Measurements from ENCODE around the gene LHFPL6.

LHFPL6 gene

DNA sequence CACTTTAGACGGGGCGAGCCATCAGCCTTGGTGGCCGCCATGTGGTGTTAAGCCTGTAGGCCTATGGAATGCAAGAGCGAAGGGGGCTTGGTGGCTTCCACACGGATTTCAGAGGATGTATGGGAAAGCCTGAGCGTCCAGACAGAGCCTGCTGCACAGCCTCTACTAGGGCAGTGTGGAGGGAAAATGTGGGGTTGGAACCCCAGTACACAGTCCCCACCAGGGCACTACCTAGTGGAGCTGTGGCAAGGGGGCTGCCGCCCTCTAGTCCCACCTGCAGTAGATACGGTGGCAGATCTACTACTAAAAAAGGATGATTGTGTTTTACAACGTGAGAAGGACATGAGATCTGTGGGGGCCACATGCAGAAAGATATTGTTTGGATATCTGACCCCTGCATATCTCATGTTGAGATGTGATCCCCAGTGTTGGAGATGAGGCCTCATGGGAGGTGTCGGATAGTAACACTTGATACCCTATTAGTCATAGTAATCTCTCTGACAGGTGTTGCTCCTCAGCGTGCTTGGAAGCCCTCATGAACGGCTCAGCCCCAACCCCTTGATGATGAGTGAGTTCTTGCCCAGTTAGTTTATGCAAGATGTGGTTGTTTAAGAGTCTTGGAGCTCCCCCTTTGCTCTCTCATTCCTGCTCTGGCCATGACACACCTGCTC lies 45.6 kb downstream of the LHFPL6 start:
- no peak for DNase-seq (ENCODE audit: low read depth in 2 of 3, low spot score in 1 of 3)

DNA sequence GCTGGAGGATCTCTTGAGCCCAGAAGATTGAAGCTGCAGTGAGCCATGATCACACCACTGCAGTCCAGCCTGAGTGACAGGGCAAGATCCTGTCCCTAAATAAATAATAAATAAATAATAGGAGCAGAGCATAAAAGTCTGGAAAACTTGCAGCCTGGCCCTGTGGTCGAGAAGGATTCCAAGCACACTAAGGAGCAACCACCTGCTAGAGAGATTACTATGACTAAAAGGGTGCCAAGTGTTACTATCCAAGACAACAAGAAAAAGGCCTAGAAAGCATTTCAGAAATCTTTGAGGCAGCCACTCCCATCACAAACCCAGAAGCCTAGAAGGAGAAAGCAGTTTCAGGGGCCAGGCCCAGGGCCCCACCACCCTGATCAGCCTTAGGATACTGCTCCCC lies 46.1 kb downstream of the LHFPL6 start:
- no peak for DNase-seq (ENCODE audit: low read depth in 2 of 3, low spot score in 1 of 3)

DNA sequence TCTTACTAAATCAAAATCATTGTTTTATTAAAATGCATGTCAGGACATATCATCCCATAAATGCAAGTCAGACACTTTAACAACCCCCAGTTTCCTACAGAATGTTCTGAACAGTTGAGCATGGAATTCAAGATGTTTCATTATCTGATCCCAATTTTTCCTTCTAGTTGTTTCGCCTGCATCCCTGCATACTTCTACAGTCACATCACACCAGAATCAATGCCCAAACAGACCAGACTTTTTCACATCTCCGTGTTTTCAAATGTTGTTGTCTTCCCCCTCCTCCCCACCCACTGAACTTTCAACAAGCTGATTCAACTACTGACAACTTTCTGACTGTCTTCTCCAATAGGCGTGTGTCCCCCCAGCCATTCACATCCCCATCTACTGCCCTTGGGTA lies 48.6 kb downstream of the LHFPL6 start:
- no peak for DNase-seq (ENCODE audit: low read depth in 2 of 3, low spot score in 1 of 3)

DNA sequence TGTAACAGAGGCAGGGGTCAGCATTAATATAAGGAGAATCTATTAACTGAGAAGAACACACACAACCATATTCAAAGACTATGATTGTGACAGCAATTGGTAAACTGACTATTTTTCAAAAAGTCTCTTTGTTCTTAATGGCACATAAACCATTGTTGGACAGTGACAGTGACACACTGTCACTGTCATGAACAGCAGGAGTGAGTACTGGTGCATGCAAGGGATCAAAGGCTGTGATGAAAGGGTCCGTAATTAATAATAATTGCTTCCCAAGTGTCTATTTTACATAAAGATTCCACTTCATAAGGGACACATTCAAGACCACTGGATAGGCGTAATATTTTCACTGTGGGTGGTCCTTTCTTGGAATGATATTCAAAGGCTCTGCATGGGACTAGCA lies 50.7 kb downstream of the LHFPL6 start:
- DNase-seq (ENCODE audit: low read depth in 2 of 3, low spot score in 1 of 3), result no peak

DNA sequence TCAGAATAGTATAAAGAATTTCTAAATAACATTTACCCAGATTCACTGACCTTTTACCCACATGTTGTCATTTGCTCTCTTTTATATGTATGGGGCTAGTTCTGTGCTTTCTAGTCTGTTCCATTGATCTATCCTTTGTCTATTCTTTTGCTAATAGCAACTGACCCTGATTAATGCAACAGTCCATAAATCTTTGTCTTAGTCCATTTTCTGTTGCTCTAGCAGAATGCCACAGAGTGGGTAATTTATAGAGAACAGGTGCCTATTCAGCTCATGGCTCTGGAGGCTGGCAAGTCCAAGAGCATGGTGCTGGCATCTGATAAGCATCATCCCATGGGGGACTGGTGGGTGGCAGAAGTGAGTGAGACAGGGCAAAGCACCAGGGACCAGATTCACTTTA lies 52.1 kb downstream of the LHFPL6 start:
- DNase-seq (ENCODE audit: low read depth in 2 of 3, low spot score in 1 of 3), result no peak

DNA sequence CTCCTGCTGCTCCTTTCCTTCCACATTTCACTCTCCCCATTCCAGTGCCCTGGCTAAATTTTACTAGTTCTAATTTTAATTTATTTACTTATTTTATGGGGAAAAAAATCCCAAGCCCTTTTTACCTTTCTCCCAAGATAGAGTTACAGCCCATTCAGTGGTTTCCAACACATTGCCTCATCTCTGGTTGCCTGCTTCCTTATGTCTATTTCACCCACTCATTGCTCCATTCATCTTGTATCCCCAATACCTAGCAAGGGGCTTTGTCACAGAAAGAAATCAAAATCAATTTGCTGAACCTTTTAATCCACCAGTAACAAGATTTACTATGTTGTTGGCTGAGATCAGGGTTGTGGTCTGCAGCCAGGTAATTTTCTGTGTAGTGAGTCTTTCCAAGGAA lies 55.9 kb downstream of the LHFPL6 start:
- DNase-seq (ENCODE audit: low read depth in 2 of 3, low spot score in 1 of 3), result no peak

DNA sequence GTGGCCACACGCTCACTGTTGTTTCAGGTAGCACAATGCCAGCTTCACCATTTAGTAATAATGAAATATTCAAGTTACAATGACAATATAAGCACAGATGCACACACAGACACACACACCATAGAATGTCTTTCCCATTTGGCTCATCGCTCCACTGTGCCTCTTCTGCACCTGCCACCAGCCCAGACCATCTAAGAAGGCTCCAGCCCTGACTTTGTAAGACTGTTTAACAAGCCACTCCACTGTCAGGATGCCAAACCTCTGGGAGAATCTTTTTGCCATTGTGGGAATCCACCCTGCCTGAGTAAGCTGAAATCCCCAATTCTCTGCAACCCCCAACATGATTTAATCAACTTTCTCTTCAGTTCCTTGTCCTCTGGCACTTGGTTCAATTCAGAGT lies 60.6 kb downstream of the LHFPL6 start:
- no peak for DNase-seq (ENCODE audit: low read depth in 2 of 3, low spot score in 1 of 3)

DNA sequence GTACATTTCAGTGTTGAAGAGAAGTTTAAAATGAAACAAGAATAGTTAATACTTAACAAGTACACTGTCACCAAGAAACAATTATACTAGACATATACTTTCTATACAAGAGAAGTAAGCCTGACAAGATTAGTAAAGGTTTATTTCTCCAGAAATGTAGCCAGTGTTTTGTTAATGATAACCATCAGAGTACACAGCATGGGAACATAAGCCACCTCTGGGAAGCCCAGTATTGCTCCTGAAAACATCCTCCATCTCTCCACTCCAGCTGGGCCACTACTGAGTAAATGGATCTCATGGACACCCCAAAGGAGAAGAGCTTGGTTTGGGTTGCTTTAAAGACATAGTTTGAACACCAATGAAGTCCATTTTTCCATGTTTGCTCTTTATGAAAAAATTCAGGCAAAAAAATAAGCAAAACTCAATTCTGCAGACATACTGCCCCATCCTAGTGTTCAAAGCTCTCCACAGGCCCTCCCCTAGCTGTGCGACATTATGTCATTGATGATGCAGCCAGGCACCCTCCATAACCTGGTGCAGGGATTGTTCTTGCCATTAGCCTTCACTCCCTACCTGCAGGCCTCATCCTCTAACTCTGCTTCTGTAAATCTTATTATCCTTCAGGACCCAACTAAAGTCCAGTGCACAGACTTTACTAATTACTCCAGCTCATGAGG lies 61.9 kb downstream of the LHFPL6 start:
- DNase-seq (ENCODE audit: low read depth in 2 of 3, low spot score in 1 of 3), result no peak

DNA sequence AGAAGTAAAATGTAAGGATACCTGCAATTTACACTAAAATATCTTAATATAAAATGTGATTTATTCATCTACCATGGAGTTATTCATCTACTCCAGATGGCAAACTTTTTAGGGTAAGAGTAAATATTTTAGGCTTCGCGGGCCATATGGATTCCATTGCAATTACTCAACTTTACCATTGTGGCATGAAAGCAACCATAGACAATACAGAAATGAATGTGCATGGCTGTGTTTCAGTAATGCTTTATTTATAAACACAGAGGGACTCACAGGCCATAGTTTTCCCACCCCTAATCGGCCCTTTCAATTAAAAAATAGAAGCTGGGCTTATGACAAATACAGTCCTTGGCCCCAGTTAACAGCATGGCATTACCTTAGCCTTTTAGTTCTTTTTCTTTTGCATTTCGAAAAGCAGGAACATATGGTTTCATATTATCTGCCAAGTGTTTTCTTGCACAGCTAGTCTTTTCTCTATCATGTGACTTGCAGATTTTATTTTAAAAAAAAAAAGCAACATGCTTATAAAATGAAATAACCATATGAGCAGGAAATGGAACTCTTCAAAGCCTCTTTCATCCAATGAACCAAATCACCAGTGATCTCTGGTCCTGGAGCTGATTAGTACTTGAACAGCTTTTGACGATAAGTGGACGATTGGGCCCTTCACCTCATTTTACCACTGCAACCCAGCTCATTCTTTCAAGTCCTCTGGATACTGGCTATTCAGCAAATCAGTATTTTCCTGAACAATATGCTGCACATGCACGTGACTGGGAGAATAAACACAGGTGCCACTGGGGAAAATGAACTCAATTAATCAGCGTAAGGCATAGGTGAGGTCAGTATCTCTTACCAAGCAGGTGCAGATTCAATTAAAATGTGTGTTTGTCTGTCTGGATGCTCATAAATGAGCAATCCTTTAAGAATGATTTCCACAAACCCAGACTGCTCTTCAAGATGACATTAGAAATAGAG lies 63.9 kb downstream of the LHFPL6 start:
- DNase-seq (ENCODE audit: low read depth in 2 of 3, low spot score in 1 of 3), result no peak

DNA sequence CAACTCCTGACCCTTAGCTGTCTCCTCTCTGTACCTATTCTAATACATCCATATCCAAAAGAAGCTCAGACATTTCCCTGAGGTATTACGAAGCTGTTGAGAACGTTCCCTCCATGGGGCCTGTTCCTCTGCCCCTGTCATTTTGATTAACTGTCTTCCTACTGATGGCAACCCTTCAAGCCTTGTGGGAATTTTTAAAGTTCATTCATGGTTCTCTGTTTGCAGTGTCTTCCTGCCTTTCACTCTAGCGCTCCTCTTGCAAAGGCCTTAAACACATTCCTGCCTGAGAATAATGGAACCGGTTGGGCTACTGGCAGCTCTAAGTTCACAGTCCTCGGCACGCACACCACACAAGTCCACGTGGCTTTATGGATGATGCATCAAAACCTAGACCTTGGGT lies 66.1 kb downstream of the LHFPL6 start:
- DNase-seq (ENCODE audit: low read depth in 2 of 3, low spot score in 1 of 3), result no peak

DNA sequence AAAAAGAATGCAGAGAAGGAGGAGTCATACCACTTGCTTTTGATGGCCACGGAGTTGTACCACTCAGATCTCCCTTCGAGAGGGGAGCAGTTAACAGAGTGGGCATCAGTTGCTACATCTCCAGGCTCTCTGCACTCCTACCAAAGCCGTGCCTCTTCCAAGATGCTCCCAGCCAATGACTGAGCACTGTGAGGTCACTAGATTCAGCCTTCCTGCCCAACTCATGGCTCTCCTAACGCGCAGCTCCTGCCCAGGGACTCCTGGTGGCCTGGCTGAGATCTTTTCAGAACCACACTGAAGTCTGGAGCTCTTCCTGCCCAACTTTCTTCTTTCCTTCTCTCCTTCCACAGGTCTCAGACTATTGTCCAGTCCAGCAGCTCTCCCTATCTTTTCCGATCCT lies 66.7 kb downstream of the LHFPL6 start:
- DNase-seq (ENCODE audit: low read depth in 2 of 3, low spot score in 1 of 3), result no peak

DNA sequence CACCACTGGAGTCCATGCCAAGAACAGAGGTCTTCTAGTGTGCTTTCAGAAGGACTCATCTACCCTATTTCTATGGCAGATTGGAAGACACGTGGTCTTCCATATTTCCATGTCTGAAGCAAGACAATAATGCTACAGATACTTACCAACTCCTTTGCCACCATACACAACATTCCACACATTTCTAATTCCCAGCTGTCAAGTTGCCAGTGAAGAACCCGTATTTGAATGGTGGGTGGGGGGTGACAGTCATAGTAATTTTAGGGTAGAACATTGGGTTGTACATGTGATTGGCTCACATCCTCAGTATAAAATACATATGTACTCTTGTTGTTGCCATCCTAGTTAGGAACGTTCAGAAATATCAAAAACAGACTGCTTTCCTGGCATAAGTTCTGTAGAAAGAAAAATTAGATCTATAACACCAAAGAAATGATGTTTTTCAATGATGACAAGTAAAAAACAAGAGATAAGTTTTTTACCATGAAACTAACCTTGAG lies 69.3 kb downstream of the LHFPL6 start:
- no peak for DNase-seq (ENCODE audit: low read depth in 2 of 3, low spot score in 1 of 3)

DNA sequence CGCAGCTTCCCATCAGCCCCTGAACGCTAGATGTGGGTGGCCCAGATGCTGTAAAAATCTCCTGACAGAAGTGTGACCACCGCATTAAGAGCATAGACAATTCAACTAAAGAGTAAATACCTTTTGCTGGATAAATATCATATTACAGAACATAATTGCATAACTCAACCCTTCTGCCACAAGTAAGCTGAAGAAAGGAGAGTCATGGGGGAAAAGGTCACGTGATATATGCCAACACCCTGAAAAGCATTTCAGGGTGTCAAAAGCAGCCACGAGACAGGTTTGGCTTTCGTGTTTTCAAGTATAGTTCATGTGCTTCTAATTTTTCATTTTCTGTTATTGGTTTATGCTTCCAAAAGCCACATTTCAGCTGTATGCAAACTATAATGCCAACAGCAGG lies 71.3 kb downstream of the LHFPL6 start:
- no peak for DNase-seq (ENCODE audit: low read depth in 2 of 3, low spot score in 1 of 3)

DNA sequence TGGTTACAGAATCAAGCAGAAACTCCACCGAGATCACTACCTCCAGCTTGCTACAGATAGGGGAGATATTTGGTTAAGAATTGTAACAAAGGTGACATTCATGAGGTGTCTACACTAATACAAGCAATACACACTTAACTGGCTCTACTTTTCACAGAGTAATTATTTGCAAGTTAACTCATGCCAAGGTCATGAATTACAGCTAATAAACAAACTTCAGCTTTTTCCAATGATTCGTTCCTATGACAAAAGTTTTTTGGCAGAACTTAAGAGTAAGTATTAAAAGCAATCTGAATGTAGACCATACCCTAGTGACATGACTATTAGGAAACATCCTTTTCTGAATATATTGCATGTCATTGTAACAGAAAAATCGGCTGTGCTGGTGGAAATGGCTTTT lies 72.1 kb downstream of the LHFPL6 start:
- no peak for DNase-seq (ENCODE audit: low read depth in 2 of 3, low spot score in 1 of 3)

DNA sequence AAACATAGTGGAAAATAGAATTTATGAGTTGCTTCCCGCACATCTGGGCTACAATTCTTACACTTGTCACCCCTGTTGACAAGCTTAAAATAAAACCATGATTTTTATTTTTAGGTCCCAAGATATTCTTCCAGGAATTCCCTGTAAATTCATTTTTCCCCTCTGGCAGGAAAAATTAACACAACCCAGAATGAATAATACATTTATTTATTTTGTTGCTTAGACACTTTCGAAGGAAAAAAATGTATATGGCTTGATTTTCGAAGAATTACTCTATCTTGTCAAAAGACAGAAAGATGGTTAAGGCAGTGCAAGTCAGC lies 74.4 kb downstream of the LHFPL6 start:
- no peak for DNase-seq (ENCODE audit: low read depth in 2 of 3, low spot score in 1 of 3)

DNA sequence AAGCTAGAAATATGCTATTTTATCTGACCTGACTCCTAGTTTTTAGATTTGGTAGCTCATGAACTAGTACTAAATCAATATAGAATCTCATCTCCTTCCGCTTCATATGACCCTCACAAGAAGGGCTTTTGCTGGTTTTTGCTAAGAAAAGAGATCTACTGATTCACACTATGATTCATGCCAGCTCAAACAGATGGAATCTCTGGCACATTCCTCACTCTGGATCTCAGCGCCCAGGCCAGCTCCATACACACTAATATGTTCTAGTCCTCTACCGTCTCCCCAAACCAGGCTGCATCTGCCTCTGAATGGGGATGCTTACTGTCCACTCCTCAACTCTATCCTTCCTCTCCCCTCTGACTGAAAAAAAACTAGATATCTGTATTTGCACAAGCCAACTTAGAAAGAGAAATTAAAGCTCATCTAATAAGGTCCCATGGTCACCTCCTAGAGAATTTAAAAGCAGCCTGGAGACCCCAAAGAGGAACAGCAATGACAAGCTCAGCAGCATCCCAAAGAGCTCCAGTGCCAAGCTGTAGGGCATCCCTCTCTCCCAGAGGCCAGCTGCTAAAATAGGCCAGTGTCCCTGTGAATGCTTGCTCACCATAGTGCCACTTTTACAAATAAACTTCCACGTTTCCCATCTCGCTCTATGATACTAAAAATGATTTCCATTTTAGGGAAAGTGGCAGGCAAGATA lies 74.9 kb downstream of the LHFPL6 start:
- no peak for DNase-seq (ENCODE audit: low read depth in 2 of 3, low spot score in 1 of 3)

DNA sequence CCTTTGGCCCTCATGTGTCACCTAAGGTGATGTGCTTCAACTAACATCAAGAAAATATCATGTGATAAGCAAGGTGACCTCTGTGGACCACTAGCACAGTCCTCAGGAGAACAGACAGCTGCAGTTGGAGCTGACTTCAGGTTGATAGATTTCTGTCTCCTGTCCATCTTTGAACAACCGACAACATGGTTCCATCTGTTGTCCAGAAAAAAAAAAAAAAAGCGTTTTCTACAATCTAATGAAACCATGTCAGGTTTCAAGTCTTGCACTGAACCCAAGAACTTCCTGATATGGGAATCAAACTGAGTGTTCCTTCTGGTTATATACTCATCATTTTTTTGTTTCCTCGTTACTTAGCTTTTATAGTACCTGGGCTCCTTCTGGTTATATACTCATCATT lies 75.7 kb downstream of the LHFPL6 start:
- DNase-seq (ENCODE audit: low read depth in 2 of 3, low spot score in 1 of 3), result no peak

DNA sequence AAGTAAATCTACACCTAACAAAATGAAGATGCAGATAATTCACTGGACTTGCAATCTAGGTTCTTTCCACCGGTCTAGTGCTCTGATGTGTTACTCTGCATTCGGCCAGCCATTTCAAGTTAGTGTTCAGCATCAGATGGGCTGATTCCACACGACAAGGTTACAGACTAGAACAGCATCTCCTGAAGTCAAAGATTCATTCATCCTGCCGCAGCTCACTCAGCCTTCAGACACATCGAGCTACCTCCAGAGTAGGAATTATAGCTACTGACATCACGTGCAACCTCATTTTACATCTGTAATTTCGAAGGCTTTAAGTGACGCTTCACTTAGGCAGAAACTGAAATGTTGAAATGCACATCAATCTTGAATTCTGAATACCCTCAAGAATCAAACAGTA lies 76.5 kb downstream of the LHFPL6 start:
- DNase-seq (ENCODE audit: low read depth in 2 of 3, low spot score in 1 of 3), result no peak

DNA sequence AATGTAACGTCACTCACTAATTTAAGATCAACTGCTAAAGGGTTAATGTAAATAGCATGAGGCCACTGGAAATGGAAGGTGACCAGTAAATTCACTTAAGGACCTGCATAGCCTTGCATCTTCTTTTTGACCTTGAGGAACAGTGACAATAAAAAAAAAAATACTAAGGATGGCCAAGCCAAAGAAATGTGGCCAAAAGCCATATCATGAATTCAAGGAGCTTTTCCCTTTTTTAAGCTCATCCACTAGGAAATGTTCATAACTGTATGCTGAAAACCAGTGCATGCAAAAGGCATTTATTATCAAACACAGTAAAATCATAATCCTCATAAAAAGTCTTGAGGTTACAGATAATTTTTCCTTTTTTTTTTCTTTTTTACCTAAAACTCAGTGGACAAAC lies 77.5 kb downstream of the LHFPL6 start:
- DNase-seq (ENCODE audit: low read depth in 2 of 3, low spot score in 1 of 3), result no peak

DNA sequence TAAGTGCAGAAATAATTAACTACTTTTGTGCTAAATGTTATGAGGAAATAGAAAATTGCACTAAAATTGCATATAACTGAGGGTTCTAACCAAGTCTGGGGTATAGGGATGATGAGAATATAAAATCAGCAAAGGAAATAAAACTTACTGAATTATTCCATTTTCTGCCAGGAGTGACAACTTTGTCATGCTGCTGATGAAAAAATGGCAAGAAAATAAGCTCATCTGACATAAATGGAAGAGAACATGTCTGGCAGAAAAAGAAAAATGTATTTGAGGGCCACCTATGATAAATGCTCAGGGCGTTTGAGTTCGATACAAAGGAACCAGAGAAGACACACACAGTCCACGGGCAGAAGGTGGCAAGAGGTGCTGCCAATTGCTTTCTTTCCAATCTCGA lies 78.2 kb downstream of the LHFPL6 start:
- DNase-seq (ENCODE audit: low read depth in 2 of 3, low spot score in 1 of 3), result no peak

DNA sequence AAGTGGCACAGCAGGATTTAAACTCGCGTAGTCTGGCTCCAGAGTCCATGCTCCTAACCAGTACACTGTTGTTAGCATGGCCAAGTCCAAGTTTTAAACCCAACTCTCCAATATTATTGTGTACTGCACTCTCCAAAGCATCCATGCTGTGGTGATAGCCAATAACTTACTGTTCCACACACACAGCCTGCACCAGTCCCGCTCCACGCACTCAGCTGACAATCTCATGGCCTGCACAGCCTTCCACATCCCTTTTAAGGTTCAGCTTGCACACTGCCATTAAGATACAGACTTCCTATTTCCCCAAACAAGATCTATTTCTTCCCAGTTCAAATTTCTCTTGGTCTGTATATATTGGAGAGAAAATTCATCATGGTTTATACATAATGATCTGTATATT lies 80.7 kb downstream of the LHFPL6 start:
- DNase-seq (ENCODE audit: low read depth in 2 of 3, low spot score in 1 of 3), result no peak
